ENCODE results near the gene C4orf36. TPM values are rescaled to one million over a fixed set of nuclear protein-coding genes. Genes with fewer than 3 reads are reported as not detected.

Gene C4orf36
- total and polyA plus RNA-seq, 2 of the 4 experiments (the other 2 are of a cell fraction), result 0.18 to 0.41 TPM

DNA sequence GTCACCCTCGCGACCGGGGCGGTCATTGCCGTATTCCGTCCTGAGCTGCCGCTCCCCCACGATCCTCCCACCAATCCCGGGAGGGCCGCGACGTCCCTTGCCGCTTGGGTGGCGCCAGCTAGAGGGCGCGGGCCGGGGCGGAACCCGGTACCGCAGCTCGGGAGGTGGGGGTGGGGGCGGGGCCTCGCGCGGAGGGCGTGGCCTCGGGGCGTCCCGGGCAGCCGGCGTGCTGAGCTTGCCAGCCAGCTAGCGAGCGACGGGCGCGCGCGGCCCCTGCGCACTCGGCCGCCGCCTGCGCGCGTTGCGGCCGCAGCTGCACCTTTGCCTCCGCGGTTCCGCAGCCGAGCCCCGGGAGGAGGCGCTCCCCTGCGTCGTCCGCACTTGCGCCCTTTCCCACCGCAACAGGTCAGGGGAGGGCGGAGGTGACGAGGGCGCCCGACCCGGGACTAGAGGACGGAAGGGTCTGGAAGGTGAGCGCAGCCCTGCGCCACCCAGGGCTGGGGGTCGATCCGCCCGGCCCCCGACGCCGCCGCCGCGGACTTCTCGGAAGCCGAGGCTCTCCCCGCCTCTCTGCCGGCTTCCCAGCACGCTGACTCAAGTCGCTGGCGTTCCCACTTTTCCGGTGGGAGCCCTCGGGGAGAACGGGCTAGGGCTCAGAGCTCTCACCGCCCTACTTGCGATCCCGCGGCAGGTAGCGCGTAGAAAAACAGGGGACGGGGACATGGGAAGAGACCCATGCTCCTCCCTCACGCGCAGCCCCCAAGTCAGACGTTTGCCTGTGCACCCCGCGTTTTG, 42.7 kb upstream of the C4orf36 start, which contains the start of gene AFF1 (continued):
- TF ChIP-seq FOS (IDR thresholded peaks at IDR 0.05; ENCODE audit: low read depth, low read length) (no peak), CHD1 (IDR thresholded peaks at IDR 0.05; ENCODE audit: low read depth, low read length) (no peak), MXI1 (IDR thresholded peaks at IDR 0.05; ENCODE audit: borderline replicate concordance, low read depth, low read length) (0 out of 2 replicates have a peak, but pooled peaks have one; percentile 11)

DNA sequence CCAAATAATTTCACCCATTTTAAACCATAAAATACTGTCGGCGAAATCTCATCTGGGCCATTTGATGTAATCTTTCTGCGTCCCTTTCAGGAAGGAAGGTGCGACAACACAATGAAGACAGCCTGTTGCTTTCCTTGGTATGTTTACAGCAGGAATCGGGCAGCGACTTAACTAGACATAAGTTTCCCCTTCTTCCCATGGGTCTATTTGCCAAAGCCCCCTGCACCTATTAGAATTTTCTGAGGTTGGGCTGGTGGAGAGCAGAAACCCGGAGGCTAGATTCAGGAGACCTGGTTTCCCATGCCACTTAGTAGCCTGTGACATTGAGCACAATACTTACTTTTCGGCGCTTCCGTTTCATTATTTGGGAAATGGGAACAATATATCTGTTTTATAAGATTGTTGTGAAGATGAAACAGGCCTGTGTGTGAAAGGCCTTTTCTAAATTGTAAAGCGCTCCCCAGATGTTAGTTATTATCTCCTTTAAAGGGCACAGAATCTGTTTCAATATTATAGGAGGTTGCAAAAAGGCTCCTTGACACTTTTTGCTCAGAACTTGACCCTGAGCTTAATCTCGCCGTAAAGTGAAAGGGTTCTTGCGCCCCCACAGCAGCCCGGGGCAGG, 42.0 kb upstream of the C4orf36 start:
- POLR2A ChIA-PET (ENCODE audit: unreplicated experiment), result interaction anchor here (1.3 kb wide), 1 partner anchor 72 kb away, joined by 6 read pairs; no protein-coding TSS in a partner anchor
- no TSS peak for BruUV-seq (replicated peaks)
- in situ Hi-C loops (cut with MboI; ENCODE audit: low sequenced_read_pairs), result no loop called here
- TF ChIP-seq NFE2L2 (IDR thresholded peaks at IDR 0.05; ENCODE audit: low read depth, low read length) (no peak), RAD21 (IDR thresholded peaks at IDR 0.05; ENCODE audit: low read length) (no peak), RCOR1 (IDR thresholded peaks at IDR 0.05; ENCODE audit: insufficient replicate concordance, low read length) (no peak), SMC3 (IDR thresholded peaks at IDR 0.05; ENCODE audit: low read depth, low read length) (no peak), MXI1 (IDR thresholded peaks at IDR 0.05; ENCODE audit: borderline replicate concordance, low read depth, low read length) (no peak), MAZ (IDR thresholded peaks at IDR 0.05; ENCODE audit: borderline replicate concordance, low read depth, low read length) (no peak), CEBPB (IDR thresholded peaks at IDR 0.05; ENCODE audit: low read depth, low read length) (no peak), BHLHE40 (IDR thresholded peaks at IDR 0.05; ENCODE audit: low read depth, low read length) (no peak), POLR2A (IDR thresholded peaks at IDR 0.05; ENCODE audit: low read depth, low read length) (no peak), FOS (IDR thresholded peaks at IDR 0.05; ENCODE audit: low read depth, low read length) (no peak), MAFK (IDR thresholded peaks at IDR 0.05; ENCODE audit: low read depth, low read length) (no peak), RFX5 (IDR thresholded peaks at IDR 0.05; ENCODE audit: low read depth, low read length) (no peak)
- TF ChIP-seq, protein P1, sequence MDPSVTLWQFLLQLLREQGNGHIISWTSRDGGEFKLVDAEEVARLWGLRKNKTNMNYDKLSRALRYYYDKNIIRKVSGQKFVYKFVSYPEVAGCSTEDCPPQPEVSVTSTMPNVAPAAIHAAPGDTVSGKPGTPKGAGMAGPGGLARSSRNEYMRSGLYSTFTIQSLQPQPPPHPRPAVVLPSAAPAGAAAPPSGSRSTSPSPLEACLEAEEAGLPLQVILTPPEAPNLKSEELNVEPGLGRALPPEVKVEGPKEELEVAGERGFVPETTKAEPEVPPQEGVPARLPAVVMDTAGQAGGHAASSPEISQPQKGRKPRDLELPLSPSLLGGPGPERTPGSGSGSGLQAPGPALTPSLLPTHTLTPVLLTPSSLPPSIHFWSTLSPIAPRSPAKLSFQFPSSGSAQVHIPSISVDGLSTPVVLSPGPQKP (IDR thresholded peaks at IDR 0.05; ENCODE audit: borderline replicate concordance, low read depth, low read length), result no peak

More for the DNA sequence above, 42.0 kb upstream of the C4orf36 start:
- Histone ChIP-seq H4K20me1 (ENCODE audit: insufficient read depth, low read length) (no peaks in the 10 kb centered on the region; the same call in 1 of the 2 replicates), H3K14ac (replicated peaks; ENCODE audit: low read depth, low read length) (peak overlapping the region; percentile 82), H3K27me3 (ENCODE audit: control insufficient read depth, insufficient read depth, low read length) (no peaks in the 10 kb centered on the region), H2AFZ (replicated peaks; ENCODE audit: low read length, poor library complexity) (peak overlapping the region; percentile 94), H3K4me3 (ENCODE audit: insufficient read depth, low read depth, low read length) (peak overlapping the region; percentile 80), H4K5ac (ENCODE audit: low read depth, low read length) (peak overlapping the region; percentile 61), H2BK15ac (ENCODE audit: low read depth, low read length) (peak overlapping the region; percentile 8; the same call in 1 of the 3 replicates), H3K9me3 (ENCODE audit: control insufficient read depth, insufficient read depth, low read length) (no peaks in the 10 kb centered on the region), H3K18ac (ENCODE audit: low read depth, low read length) (peak overlapping the region; percentile 62), H2AK5ac (ENCODE audit: low read depth, low read length) (peak overlapping the region; percentile 37), H2BK120ac (ENCODE audit: low read depth, low read length) (peak overlapping the region; percentile 68), H3K4ac (ENCODE audit: low read depth, low read length) (peak overlapping the region; percentile 82), H4K91ac (ENCODE audit: insufficient read depth, low read depth, low read length) (peak overlapping the region; percentile 67), H3K23ac (ENCODE audit: low read depth, low read length) (peak overlapping the region; percentile 44; the same call in 1 of the 2 replicates), H3K79me1 (ENCODE audit: low read depth in 1 of 2, low read length in 2 of 2) (peaks cover 3 to 38% of the 10 kb centered on the region in 2 experiments; a peak in 2 of 4 replicates), H4K8ac (ENCODE audit: low read depth in 2 of 2, low read length in 2 of 2) (peak overlapping the region; percentile 87 to 99), H3K4me2 (ENCODE audit: low read depth, low read length) (peak overlapping the region; percentile 67), H3K9me1 (ENCODE audit: insufficient read depth, low read length) (no peaks in the 10 kb centered on the region; the same call in 1 of the 2 replicates), H2BK5ac (ENCODE audit: low read depth, low read length, poor library complexity, severe bottlenecking) (peak overlapping the region; percentile 73), H3K9ac (ENCODE audit: low read depth, low read length) (peak overlapping the region; percentile 84), H2AK9ac (replicated peaks; ENCODE audit: low read depth, low read length, poor library complexity) (no peak overlapping the region), H2BK20ac (ENCODE audit: low read depth, low read length) (peak overlapping the region; percentile 22; the same call in 1 of the 2 replicates), H3K4me1 (ENCODE audit: control insufficient read depth, insufficient read depth, low read length) (peaks cover 1% of the 10 kb centered on the region; the same call in 1 of the 2 replicates), H3K36me3 (ENCODE audit: control insufficient read depth, insufficient read depth, low read length) (no peaks in the 10 kb centered on the region), H3K56ac (ENCODE audit: extremely low read depth, insufficient read depth, low read length) (peak overlapping the region; percentile 96), H3K27ac (ENCODE audit: insufficient read depth, low read length) (peak overlapping the region; percentile 82)
- intact Hi-C loops (cut with micrococcal nuclease), result no loop called here
- ATAC-seq (ENCODE audit: low read depth) (no peak), DNase-seq (no peak)
- 0% methylated on average over 2 of the region's 15 CpGs; no CpG with 5 or more reads in 1 of the 2 experiments for WGBS, 2 experiments (ENCODE audit: extremely low coverage in 2 of 2, insufficient read length in 1 of 2)
- dilution Hi-C loops (cut with HindIII; ENCODE audit: low sequenced_read_pairs, unreplicated experiment), result no loop called here
- CTCF ChIA-PET, result interaction anchor here (0.6 to 3.9 kb wide), 5 partner anchors 12 to 158 kb away, joined by 3 to 14 read pairs (median 5); no protein-coding TSS in a partner anchor

All from IMR-90 (cell line).